ENCODE results near the gene LMAN1. TPM values are rescaled to one million over a fixed set of nuclear protein-coding genes. Genes with fewer than 3 reads are reported as not detected.

LMAN1 gene
- total RNA-seq, 1 donor from 2014 or later = 60.8 TPM

- Histone ChIP-seq H3K4me1 (no peaks in the 10 kb centered on the region), H3K9me3 (no peaks in the 10 kb centered on the region), H3K36me3 (no peaks in the 10 kb centered on the region), H3K27me3 (no peaks in the 10 kb centered on the region), H3K27ac (no peak overlapping the region), H3K4me3 (no peak overlapping the region)
- DNase-seq (ENCODE audit: low spot score in 2 of 2) = no peak
- intact Hi-C loops (cut with DNase I) = no loop called here
- TF ChIP-seq, protein P1, sequence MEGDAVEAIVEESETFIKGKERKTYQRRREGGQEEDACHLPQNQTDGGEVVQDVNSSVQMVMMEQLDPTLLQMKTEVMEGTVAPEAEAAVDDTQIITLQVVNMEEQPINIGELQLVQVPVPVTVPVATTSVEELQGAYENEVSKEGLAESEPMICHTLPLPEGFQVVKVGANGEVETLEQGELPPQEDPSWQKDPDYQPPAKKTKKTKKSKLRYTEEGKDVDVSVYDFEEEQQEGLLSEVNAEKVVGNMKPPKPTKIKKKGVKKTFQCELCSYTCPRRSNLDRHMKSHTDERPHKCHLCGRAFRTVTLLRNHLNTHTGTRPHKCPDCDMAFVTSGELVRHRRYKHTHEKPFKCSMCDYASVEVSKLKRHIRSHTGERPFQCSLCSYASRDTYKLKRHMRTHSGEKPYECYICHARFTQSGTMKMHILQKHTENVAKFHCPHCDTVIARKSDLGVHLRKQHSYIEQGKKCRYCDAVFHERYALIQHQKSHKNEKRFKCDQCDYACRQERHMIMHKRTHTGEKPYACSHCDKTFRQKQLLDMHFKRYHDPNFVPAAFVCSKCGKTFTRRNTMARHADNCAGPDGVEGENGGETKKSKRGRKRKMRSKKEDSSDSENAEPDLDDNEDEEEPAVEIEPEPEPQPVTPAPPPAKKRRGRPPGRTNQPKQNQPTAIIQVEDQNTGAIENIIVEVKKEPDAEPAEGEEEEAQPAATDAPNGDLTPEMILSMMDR (IDR thresholded peaks at IDR 0.05) = no peak
These were observed 79.9 kb downstream of the LMAN1 start for GRCh38 chr18:59279193-59279592.

DNA sequence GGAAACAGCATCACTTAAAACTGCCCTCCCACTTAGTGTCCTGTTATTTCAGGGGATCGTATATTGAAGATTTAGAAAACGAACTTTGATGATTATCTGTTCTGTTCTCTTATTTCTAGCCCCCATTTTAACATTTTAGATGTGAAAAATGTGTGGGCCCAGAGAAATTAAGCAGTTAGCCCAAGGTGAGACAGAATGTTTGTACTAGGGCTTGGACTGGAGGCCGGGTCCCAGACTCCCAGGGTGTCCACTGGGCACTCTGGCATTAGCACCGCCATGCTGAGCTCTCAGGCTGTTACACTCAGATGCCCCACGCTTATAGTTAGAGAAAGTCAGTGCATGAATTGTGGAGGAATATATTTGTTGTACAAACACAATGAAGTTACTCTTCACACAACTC is 80.3 kb downstream of the LMAN1 start:
- intact Hi-C loops (cut with DNase I) = no loop called here
- DNase-seq (ENCODE audit: low spot score in 2 of 2) = no peak
- Histone ChIP-seq H3K27ac (no peak overlapping the region), H3K27me3 (no peaks in the 10 kb centered on the region), H3K4me3 (no peak overlapping the region), H3K4me1 (no peaks in the 10 kb centered on the region), H3K36me3 (no peaks in the 10 kb centered on the region), H3K9me3 (no peaks in the 10 kb centered on the region)
- TF ChIP-seq, protein P1 (IDR thresholded peaks at IDR 0.05) = no peak

Other genes starting within 250 kb of the LMAN1 start
- gene SEC11C, start 219.4 kb downstream of the LMAN1 start, total RNA-seq = 6.2 TPM
- gene GRP, start 139.1 kb downstream of the LMAN1 start, total RNA-seq = not detected
- not detected for gene RAX, start 85.8 kb downstream of the LMAN1 start, total RNA-seq
- gene CPLX4, start 40.6 kb downstream of the LMAN1 start, total RNA-seq = not detected

Data from ascending aorta (tissue), 2 donors.